GM18519 (cell line): ENCODE data around the gene MCTP1.
"Not testable (repeated sequence)": the region's sequence is repeated elsewhere in the genome, so short reads cannot be mapped to it uniquely, and the experiment has no call there.

ENCODE experiments used
- ATAC-seq: cut with Tn5 transposase; IDR thresholded peaks from one replicate; pipeline ENCODE4 v1.9.1; 2021; ENCODE audit warnings: mild to moderate bottlenecking, moderate library complexity; ENCODE audit not compliant: unreplicated experiment, low FRiP score

The MCTP1 gene

DNA sequence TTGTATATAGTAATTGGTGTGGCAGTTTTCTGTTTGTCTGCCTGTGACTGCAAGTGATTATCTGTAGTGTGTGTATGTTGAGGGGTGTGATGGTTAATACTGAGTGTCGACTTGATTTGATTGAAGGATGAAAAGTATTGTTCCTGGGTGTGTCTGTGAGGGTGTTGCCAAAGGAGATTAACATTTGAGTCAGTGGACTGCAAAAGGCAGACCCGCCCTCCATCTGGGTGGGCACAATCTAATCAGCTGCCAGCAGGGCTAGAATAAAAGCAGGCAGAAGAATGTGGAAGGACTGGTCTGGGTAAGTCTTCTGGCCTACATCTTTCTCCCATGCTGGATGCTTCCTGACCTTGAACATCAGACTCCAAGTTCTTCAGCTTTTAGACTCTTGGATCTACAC is 290.4 kb downstream of the MCTP1 start:
- not testable (repeated sequence) for ATAC-seq

DNA sequence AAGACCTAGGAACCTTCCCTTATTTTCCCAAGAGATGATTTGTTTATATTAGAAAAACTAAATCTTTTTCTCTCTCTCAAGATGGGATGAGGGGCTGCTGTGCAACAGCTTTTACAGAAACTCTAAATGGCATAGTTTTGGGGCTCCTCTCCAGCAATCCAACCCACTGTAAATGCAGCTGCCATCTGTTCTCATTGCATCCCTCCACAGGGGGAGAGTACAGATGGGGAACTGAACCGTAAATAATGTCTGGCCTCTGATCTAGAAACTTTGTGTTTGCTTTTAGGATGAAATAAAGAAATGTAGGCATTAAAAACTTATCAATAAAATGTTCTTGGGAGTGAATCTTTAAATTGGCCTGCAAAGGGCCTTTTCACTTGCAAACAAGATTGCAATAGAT is 291.4 kb downstream of the MCTP1 start:
- no peak for ATAC-seq

DNA sequence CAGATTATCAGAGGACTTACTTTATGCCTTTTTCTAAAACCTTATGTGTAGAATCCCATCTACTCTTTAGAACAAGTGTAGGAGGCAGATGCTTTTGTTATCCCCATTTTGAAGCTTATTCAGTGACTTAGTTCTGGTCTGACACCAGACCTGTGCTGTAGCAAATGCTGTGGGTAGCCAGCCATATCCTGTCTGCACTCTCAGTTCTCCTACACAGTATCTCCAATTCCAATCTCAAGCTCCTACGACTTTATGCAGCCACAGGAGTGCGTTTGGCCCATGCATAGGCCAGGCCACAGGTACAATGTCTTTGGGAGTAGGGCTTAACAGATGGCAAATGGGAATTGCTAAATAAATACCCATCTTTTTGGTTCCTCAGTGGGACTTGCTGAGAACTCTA is 292.6 kb downstream of the MCTP1 start:
- peak; percentile 69 for ATAC-seq

DNA sequence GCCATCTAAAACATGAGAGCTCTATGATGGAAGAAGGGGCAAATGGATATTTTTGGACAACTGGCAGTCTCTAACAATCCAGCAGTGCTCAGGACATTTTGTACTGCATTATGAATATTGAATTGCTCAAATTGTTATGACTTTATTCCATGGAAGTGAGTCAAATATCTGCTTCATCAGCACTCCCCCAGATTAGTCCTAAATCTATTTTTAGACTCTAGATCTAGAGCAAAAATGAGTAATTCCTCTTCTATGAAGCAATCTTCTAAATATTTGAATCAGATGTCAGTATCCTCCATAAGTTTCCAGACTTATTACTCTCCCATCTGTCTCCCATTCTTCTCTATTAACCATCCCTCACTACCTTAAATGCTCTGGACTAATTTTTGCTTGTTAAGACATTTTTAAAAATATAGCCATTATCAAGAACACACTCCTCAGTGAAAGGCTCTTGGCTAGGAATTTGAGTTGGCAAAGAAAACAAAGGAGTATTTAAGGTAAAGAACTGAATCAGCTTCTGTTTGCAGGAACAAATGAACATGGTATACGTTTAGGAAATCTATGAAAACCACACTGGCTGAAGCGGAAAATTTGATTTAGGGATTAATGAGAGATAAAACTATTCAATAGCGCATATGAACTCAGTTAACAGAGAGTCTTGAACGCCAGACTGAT is 300.9 kb downstream of the MCTP1 start:
- ATAC-seq: no peak

DNA sequence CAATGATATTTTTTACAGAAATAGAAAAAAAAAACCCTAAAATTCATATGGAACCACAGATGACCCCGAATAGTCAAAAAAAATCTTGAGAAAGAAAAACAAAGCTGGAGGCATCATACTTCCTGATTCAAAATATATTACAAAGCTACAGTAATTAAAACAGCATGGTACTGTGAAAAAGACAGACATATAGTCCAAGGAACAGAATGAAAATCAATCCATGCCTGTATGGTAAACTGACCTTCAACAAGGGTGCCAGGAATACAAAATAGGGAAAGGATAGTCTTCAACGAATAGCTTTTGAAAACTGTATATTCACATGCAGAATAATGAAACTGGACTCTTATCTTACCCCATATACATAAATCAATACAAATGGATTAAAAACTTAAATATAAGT is 307.5 kb downstream of the MCTP1 start:
- ATAC-seq: no peak

DNA sequence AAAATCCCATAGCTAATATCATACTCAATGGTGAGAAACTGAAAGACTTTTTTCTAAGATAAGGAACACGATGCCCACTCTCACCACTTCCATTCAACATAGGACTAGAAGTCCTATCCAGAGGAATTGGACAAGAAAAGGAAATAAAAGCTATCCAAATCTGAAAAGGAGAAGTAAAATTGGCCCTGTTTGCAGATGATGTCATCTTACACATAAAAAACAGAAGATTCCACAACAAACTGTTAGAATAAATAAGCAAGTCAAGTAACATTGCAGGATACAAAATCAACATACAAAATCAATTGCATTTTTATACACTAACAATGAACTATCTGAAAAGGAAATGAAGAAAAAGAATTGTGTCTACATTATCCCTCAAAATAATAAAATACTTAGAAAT is 308.0 kb downstream of the MCTP1 start:
- no peak for ATAC-seq

DNA sequence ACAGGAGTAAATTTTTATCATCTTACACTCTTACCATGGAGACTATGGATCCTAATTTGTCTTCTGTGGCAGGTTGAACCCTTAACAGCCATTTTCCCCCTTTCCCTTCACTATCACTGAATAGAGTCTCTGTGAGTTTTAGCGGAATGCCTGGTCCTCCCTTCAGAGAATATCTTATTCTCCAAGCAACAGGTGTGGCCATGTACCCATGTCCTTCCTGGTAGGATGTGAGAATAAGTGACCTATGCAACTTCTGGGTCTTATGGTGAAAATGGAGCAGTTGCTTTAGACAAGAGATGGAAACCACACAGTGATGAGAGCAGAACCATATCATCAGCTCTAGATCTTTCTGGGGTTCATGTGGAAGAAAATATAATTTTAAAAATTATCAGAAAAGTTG is 312.6 kb downstream of the MCTP1 start:
- ATAC-seq: no peak

DNA sequence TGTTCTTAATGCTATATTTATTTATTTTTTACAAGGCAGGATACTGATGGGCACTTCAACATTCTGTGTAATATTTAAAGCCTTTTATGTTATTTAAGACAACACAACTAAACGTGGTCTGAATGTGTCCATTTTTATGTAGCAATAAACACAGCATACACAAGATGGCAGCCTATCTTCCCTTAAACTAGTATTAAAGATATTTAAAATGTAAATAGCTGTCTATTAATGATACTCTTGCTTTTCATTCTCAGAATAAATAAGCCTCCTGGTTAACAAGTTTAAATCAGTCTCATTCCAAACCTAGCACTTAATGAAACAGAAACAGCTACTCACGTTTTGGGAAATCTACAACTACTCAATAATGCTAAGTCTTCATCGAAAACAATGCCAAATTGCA is 315.7 kb downstream of the MCTP1 start:
- no peak for ATAC-seq

DNA sequence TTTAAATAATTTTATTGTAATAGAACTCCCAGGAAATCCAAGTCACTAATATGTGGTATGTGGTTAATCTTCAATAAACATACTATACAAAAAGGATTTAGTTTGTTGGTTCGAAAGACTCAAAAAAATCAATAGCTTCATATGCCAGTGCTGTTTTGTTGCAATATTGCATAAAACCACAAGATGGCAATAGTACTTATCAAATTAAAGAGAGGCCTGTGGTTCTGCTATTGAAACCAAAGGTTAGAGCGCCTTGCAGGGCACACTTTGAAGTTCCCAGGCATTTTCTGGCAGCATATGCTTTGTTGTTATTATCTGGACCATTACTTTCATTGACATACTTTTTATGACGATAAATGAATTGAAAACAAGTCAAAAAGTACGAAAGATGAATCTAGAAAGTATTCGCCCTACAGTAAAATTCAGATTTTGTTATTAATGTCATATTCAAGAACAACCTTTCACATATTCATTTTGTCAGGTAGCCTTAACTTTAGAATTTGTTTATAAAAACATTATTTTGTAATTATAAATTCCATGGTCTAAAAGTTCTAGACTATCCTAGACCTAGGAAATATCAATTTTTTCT is 316.3 kb downstream of the MCTP1 start:
- peak; percentile 60 for ATAC-seq

DNA sequence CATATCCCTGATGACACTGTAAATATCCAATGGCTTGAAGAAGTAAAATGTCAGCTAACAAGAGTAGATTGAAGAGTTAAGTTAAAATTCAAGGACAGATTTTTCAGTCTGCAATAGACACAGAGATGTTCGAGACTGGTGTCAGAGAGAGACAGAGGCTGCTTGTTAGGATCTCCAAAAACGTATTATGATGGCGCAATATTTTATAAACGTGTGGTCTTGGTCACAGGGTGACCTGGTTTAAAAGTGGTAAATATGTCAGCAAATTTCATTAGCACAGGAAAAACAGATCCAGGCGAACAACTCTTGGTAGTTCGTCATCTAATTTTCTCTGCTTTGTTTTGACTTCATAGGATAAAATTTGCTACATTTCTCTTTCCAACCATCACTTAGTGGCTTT is 317.4 kb downstream of the MCTP1 start:
- no peak for ATAC-seq

DNA sequence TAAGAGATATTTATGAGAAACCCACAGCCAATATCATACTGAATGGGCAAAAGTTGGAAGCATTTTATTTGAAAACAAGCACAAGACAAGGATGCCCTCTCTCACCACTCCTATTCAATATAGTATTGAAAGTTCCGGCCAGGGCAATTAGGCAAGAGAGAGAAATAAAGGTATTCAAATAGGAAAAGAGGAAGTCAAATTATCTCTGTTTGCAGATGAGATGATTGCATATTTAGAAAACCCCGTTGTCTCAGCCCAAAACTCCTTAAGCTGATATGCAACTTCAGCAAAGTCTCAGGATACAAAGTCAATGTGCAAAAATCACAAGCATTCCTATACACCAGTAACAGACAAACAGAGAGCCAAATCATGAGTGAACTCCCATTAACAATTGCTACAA is 325.6 kb downstream of the MCTP1 start:
- ATAC-seq: not testable (repeated sequence)

DNA sequence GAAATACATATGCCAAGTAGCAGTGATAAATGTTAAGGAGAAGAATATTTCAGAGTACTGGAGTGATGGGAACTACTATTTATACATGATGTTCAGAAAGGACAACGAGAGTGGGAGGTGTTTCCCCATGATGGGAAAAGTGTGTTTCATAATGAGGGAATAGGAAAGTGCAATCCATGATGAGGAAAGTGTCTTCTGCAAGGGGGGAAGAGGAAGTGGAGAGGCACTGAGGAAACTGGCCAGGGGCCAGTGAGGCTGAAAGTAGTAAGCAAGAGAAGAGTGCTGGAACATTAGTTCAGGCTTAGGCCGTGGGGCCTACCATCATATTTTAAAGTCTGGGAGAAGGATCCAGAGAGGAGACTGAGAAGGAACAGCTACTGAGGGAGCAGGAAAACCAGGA is 339.2 kb downstream of the MCTP1 start:
- no peak for ATAC-seq

DNA sequence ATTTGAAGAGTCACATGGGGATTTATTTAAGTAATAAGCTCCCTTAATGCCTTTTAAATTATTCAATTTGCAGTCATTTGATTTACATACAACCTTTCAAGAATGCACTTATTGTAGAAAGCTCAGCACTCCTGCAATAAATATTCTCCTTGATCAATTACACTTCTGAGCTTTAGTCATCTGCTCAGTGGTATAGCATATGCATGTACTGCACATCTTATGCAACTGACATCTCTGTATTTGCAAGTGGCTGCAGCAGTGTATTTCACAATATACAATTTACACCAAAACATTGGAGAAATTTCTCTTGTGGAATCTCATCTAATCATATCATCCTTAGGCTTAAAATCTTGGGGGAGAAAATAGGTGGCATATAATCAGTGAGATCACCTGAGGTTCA is 340.7 kb downstream of the MCTP1 start:
- no peak for ATAC-seq

DNA sequence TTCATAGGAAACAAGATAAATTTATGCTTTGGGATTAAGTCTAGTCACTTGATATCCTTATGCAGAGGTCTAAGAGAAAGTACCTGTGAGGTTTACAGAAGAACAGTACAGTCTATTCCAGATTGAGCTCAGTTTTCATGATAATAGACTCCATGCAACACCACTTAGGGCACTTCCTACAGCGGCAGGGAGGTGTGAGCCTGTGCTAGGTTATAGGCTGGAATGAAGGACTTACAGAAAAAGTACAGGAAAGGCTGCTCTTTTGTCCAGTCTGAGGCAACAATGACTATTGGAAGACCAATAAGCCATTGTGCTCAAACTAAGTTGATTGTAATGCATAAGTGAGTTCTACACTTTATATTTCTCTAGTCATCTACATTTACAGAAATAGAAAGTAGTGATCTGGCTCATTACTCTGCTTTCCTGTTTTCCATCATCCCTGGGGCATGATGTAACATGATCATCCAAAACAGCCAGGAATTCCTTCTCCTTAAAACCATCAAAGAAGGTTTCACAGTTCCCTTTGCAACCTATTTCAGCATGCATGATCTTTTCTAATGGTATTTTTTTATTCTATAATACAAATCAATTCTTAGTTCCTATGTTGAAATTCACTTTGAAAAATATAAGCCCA is 343.7 kb downstream of the MCTP1 start:
- ATAC-seq: no peak

DNA sequence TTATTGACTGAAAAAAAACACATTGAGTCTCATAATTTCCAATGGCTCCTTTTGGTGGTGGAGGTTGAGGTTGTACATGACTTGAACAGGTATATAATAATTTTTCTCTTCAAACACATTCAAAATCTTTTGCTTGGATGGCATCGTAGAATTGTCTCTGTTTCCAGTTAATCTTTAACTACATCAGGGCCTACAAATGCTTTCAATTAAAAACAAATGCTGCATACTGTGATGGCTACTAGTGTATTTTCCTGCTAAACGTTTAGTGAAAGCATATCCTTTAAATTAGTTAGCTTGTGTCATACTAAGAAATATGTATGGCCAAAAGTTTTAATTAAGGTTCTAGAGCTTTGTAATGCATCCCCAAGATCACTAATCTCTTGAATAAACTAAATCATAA is 352.6 kb downstream of the MCTP1 start:
- no peak for ATAC-seq

DNA sequence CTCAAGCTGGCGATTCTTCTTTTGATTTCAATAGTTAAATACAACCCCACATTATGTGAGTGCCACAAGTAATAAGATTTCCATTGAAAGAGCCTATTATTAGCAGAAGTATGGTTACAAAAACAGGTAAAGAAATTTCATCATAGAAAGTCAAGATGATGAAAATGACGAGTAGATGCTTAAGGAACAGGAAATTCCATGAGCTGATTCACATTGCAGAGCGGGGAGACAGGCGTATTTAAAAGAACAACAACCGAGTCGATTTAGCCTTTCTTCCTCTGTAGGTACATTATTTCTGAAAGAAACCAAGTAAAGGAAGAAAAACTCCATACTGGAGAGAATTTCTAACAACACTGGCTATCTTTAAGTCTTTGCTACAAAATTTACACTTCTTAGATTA is 356.0 kb downstream of the MCTP1 start:
- ATAC-seq: no peak

DNA sequence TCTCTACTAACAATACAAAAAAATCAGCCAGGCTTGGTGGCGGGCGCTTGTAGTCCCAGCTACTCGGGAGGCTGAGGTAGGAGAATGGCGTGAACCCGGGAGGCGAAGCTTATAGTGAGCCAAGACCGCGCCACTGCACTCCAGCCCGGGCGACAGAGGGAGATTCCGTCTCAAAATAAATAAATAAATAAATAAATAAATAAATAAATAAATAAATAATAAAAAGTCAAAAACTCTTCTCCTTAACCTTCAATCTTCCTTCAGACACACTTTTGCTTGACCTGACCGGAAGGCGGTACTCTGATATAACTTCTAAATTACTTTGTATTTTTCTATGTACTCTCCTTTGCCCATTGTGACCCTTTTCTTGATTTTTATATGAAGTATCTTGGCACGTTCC is 364.3 kb downstream of the MCTP1 start:
- ATAC-seq: no peak

DNA sequence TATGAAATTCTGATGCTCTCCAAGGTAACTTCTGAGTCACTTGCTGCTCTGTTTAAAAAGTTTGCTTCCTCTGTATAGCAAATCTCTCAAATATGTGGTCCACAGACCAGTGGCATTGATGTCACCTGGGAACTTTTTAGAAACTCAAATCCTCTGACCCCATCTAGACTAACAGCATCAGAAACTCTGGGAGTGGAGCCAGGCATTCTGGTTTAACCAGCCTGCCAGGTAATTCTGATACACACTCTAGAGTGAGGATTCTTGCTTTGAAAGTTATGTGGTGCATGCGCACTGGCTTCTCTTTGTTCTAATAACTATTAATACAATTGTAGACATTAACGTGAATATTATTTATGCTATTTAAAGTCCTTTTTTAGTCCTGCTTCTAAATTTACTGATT is 368.3 kb downstream of the MCTP1 start:
- no peak for ATAC-seq

DNA sequence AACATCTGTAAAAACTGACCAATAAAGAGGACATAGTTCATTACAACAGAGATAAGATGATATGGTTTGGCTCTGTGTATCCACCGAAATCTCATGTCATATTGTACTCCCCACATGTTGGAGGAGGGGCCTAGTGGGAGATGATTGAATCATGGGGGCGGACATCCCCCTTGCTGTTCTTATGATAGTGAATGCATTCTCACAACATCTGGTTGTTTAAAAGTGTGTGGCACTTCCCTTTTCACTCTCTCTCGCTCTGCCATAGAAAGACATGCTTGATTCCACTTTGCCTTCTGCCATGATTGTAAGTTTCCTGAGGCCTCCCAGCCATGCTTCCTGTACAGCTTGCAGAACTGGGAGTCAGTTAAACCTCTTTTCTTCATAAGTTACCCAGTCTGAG is 373.6 kb downstream of the MCTP1 start:
- no peak for ATAC-seq

DNA sequence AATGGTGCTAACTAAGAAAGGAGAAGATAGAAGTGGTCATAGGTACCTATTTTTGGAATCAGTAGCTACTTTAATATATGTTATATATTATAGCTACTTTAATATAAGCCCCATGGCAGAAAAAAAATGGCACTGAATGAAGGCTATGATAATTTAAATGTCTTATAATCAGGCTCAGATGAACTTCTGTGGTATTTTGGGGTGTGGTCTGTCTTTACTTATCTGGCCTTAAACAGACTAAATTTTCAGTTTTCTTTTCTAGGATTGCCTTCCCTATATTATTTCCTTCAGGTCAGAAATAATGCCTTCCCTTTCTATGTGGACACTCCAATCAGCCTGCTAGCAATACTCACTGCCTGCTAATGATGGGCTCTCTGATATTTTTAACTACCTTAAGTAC is 374.2 kb downstream of the MCTP1 start:
- no peak for ATAC-seq

DNA sequence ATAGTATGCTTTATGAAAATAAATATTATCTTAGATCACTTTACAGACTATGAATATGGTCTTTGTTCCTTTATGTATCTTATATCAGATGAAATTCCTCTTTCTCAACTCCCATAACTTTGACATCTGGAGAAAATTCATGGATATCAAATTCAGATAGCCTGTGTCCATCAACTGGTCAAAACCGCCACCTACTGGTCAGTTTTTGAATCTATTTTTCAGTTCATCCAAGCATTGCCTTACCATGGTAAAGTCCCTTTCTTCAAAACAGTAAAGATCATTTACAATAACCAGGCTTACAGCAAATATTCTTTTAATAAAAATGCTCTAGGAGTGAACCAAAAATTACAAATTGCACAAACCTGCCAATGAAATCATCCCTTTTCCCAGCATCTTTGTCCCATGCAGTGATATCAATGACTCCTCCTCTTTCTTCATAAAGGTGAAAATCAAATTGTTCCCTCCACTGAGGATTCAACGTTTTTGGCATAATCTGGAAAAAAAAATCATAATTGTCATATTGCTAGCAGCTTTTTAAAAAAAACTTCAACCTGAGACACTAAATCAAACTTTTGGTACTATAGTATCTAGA is 375.9 kb downstream of the MCTP1 start:
- ATAC-seq: peak; percentile 47

DNA sequence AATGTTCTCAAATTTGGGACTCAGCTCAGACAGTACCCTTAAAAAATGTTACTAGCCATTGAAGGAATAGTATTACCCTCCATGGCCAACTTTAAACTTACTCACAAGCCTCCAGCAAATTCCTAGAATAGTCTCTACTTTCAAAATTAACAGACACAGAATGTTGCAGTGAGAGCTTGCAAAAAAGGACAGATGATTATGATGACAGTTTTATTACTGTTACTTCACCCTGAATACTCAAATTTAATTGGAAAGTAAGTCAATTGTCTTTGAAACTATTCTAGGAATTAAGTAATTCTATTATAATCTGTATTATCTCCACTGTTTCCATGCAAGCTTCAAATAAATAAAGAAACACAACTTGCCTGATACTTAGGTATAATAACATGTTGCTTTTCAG is 378.1 kb downstream of the MCTP1 start:
- no peak for ATAC-seq
